WTC11 (cell line): Measurements from ENCODE around the gene EHBP1L1. TPM values are rescaled to one million over a fixed set of nuclear protein-coding genes. Genes with fewer than 3 reads are reported as not detected.

Experiments used
- CREB1 ChIP-seq: sonication (generic); formaldehyde crosslinking; IDR thresholded peaks from 2 replicates; pipeline ENCODE4 v1.8.0; 2023; ENCODE audit warnings: mild to moderate bottlenecking, missing genetic modification reagents
- E2F1 ChIP-seq: sonication (generic); formaldehyde crosslinking; IDR thresholded peaks from 2 replicates; pipeline ENCODE4 v1.8.0; 2022; ENCODE audit warnings: mild to moderate bottlenecking, missing genetic modification reagents
- ESRRA ChIP-seq: sonication (generic); formaldehyde crosslinking; IDR thresholded peaks from 2 replicates; pipeline ENCODE4 v1.8.1; 2022; ENCODE audit warnings: mild to moderate bottlenecking, missing genetic modification reagents, borderline replicate concordance
- ETV6 ChIP-seq: sonication (generic); formaldehyde crosslinking; IDR thresholded peaks from 2 replicates; pipeline ENCODE4 v1.8.1; 2022; ENCODE audit warnings: mild to moderate bottlenecking, missing genetic modification reagents
- FOXP4 ChIP-seq: sonication (generic); formaldehyde crosslinking; IDR thresholded peaks from 2 replicates; pipeline ENCODE4 v1.8.0; 2022; ENCODE audit warnings: mild to moderate bottlenecking, missing genetic modification reagents
- GABPB1 ChIP-seq: sonication (generic); formaldehyde crosslinking; IDR thresholded peaks from 2 replicates; pipeline ENCODE4 v1.8.1; 2023; ENCODE audit warnings: mild to moderate bottlenecking, missing genetic modification reagents
- GTF2I ChIP-seq: fragments of 250-450 bp; sonication (Bioruptor Pico); conservative IDR thresholded peaks from 2 replicates; pipeline ENCODE4 v1.4.0; 2021; ENCODE audit warnings: mild to moderate bottlenecking
- KAT7 ChIP-seq: sonication (generic); formaldehyde crosslinking; IDR thresholded peaks from 2 replicates; pipeline ENCODE4 v1.8.1; 2023; ENCODE audit warnings: missing genetic modification reagents, mild to moderate bottlenecking, borderline replicate concordance
- MXD4 ChIP-seq: fragments of 250-450 bp; sonication (Bioruptor Pico); IDR thresholded peaks from 2 replicates; pipeline ENCODE4 v1.8.0; 2021; ENCODE audit warnings: mild to moderate bottlenecking, moderate library complexity, borderline replicate concordance
- NFE2L1 ChIP-seq: sonication (generic); formaldehyde crosslinking; IDR thresholded peaks from 2 replicates; pipeline ENCODE4 v1.8.1; 2023; ENCODE audit warnings: missing genetic modification reagents
- NFYB ChIP-seq: sonication (generic); formaldehyde crosslinking; conservative IDR thresholded peaks from 2 replicates; pipeline ENCODE4 v1.8.0; 2022; ENCODE audit warnings: low read depth, missing genetic modification reagents
- NR1H2 ChIP-seq: sonication (generic); formaldehyde crosslinking; IDR thresholded peaks from 2 replicates; pipeline ENCODE4 v1.9.0; 2021; ENCODE audit warnings: mild to moderate bottlenecking, moderate library complexity, missing genetic modification reagents
- NR2C2 ChIP-seq: sonication (generic); formaldehyde crosslinking; IDR thresholded peaks from 2 replicates; pipeline ENCODE4 v1.8.0; 2022; ENCODE audit warnings: mild to moderate bottlenecking, missing genetic modification reagents
- NR3C1 ChIP-seq: sonication (generic); formaldehyde crosslinking; conservative IDR thresholded peaks from 2 replicates; pipeline ENCODE4 v1.8.1; 2023; ENCODE audit warnings: low read depth, mild to moderate bottlenecking, missing genetic modification reagents
- RELA ChIP-seq: sonication (generic); formaldehyde crosslinking; IDR thresholded peaks from 2 replicates; pipeline ENCODE4 v1.8.1; 2022; ENCODE audit warnings: missing genetic modification reagents, mild to moderate bottlenecking, borderline replicate concordance
- RORB ChIP-seq: fragments of 250-450 bp; sonication (Bioruptor Pico); IDR thresholded peaks from 2 replicates; pipeline ENCODE4 v1.9.0; 2021; ENCODE audit warnings: mild to moderate bottlenecking
- SMAD3 ChIP-seq: sonication (generic); formaldehyde crosslinking; IDR thresholded peaks from 2 replicates; pipeline ENCODE4 v1.8.0; 2022; ENCODE audit warnings: missing genetic modification reagents, mild to moderate bottlenecking, borderline replicate concordance
- SMAD4 ChIP-seq: sonication (generic); formaldehyde crosslinking; IDR thresholded peaks from 2 replicates; pipeline ENCODE4 v1.8.0; 2022; ENCODE audit warnings: mild to moderate bottlenecking, missing genetic modification reagents
- TCF7 ChIP-seq: sonication (generic); formaldehyde crosslinking; IDR thresholded peaks from 2 replicates; pipeline ENCODE4 v1.8.0; 2022; ENCODE audit warnings: mild to moderate bottlenecking, low read depth, missing genetic modification reagents, moderate library complexity
- ZNF232 ChIP-seq: sonication (generic); formaldehyde crosslinking; IDR thresholded peaks from 2 replicates; pipeline ENCODE4 v1.8.0; 2022; ENCODE audit warnings: mild to moderate bottlenecking, missing genetic modification reagents
- ZNF263 ChIP-seq: sonication (generic); formaldehyde crosslinking; IDR thresholded peaks from 2 replicates; pipeline ENCODE4 v1.8.1; 2022; ENCODE audit warnings: low read depth, mild to moderate bottlenecking, moderate library complexity, missing genetic modification reagents
- ZNF281 ChIP-seq: sonication (generic); formaldehyde crosslinking; IDR thresholded peaks from 2 replicates; pipeline ENCODE4 v1.8.0; 2023; ENCODE audit warnings: mild to moderate bottlenecking, missing genetic modification reagents
- ZNF317 ChIP-seq: sonication (generic); formaldehyde crosslinking; IDR thresholded peaks from 2 replicates; pipeline ENCODE4 v1.8.1; 2023; ENCODE audit warnings: low read depth, mild to moderate bottlenecking, moderate library complexity, missing genetic modification reagents, borderline replicate concordance
- ZNF396 ChIP-seq: fragments of 250-450 bp; sonication (Bioruptor Pico); IDR thresholded peaks from 2 replicates; pipeline ENCODE4 v1.8.0; 2021; ENCODE audit warnings: mild to moderate bottlenecking, moderate library complexity, borderline replicate concordance
- ZNF423 ChIP-seq: fragments of 250-450 bp; sonication (Bioruptor Pico); IDR thresholded peaks from 2 replicates; pipeline ENCODE4 v2.1.2; 2022; ENCODE audit warnings: mild to moderate bottlenecking, moderate library complexity
- ZNF671 ChIP-seq: fragments of 250-450 bp; sonication (Bioruptor Pico); IDR thresholded peaks from 2 replicates; pipeline ENCODE4 v1.8.0; 2021; ENCODE audit warnings: mild to moderate bottlenecking
- total RNA-seq: library from RNA; stranded (reverse); gene quantifications from 3 replicates; pipeline ENCODE4 v1.2.3, GENCODE V29; 2021
- TF ChIP-seq, protein P1 (sequence below): sonication (generic); formaldehyde crosslinking; IDR thresholded peaks from 2 replicates; pipeline ENCODE4 v1.8.1; 2023; ENCODE audit warnings: mild to moderate bottlenecking, missing genetic modification reagents
- TF ChIP-seq, protein P2 (sequence below): sonication (generic); formaldehyde crosslinking; IDR thresholded peaks from 2 replicates; pipeline ENCODE4 v1.8.1; 2022; ENCODE audit warnings: low read depth, missing genetic modification reagents, borderline replicate concordance
- TF ChIP-seq, protein P3 (sequence below): fragments of 250-450 bp; sonication (Bioruptor Pico); IDR thresholded peaks from 2 replicates; pipeline ENCODE4 v1.9.0; 2021; ENCODE audit warnings: mild to moderate bottlenecking

Gene EHBP1L1
- total RNA-seq, 1 experiment from 2014 or later: 11.8 TPM

GRCh38 chr11:65539744-65540289 is 36.0 kb upstream of the EHBP1L1 start (continued):
- TF ChIP-seq, protein P1, sequence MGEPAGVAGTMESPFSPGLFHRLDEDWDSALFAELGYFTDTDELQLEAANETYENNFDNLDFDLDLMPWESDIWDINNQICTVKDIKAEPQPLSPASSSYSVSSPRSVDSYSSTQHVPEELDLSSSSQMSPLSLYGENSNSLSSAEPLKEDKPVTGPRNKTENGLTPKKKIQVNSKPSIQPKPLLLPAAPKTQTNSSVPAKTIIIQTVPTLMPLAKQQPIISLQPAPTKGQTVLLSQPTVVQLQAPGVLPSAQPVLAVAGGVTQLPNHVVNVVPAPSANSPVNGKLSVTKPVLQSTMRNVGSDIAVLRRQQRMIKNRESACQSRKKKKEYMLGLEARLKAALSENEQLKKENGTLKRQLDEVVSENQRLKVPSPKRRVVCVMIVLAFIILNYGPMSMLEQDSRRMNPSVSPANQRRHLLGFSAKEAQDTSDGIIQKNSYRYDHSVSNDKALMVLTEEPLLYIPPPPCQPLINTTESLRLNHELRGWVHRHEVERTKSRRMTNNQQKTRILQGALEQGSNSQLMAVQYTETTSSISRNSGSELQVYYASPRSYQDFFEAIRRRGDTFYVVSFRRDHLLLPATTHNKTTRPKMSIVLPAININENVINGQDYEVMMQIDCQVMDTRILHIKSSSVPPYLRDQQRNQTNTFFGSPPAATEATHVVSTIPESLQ (CRISPR knock-in tag): no peak
- TF ChIP-seq, protein P2, sequence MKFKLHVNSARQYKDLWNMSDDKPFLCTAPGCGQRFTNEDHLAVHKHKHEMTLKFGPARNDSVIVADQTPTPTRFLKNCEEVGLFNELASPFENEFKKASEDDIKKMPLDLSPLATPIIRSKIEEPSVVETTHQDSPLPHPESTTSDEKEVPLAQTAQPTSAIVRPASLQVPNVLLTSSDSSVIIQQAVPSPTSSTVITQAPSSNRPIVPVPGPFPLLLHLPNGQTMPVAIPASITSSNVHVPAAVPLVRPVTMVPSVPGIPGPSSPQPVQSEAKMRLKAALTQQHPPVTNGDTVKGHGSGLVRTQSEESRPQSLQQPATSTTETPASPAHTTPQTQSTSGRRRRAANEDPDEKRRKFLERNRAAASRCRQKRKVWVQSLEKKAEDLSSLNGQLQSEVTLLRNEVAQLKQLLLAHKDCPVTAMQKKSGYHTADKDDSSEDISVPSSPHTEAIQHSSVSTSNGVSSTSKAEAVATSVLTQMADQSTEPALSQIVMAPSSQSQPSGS (CRISPR knock-in tag): no peak
- TF ChIP-seq TCF7 (CRISPR knock-in tag) (0 out of 2 replicates have a peak, but pooled peaks have one; percentile 7), E2F1 (CRISPR knock-in tag) (no peak), SMAD4 (CRISPR knock-in tag) (0 out of 2 replicates have a peak, but pooled peaks have one; percentile 68), ZNF263 (0 out of 2 replicates have a peak, but pooled peaks have one; percentile 62), RORB (CRISPR knock-in tag) (no peak), NFE2L1 (peak; percentile 66; the same call in 1 of the 2 replicates), GTF2I (no peak), SMAD3 (CRISPR knock-in tag) (peak; percentile 81; the same call in 1 of the 2 replicates), KAT7 (CRISPR knock-in tag) (no peak), ESRRA (CRISPR knock-in tag) (no peak), NFYB (CRISPR knock-in tag) (no peak), ZNF317 (CRISPR knock-in tag) (peak; percentile 73), ZNF232 (peak; percentile 91), ZNF281 (no peak), GABPB1 (CRISPR knock-in tag) (no peak), RELA (peak; percentile 90; the same call in 1 of the 2 replicates), NR3C1 (CRISPR knock-in tag) (no peak), FOXP4 (CRISPR knock-in tag) (peak; percentile 96), CREB1 (CRISPR knock-in tag) (peak; percentile 59; the same call in 1 of the 2 replicates), ZNF423 (CRISPR knock-in tag) (peak; percentile 64), MXD4 (CRISPR knock-in tag) (no peak), NR2C2 (CRISPR knock-in tag) (peak; percentile 53; the same call in 1 of the 2 replicates), ZNF396 (no peak), ZNF671 (CRISPR knock-in tag) (no peak), NR1H2 (CRISPR knock-in tag) (no peak), ETV6 (CRISPR knock-in tag) (no peak; the same call in 1 of the 2 replicates)
- TF ChIP-seq, protein P3, sequence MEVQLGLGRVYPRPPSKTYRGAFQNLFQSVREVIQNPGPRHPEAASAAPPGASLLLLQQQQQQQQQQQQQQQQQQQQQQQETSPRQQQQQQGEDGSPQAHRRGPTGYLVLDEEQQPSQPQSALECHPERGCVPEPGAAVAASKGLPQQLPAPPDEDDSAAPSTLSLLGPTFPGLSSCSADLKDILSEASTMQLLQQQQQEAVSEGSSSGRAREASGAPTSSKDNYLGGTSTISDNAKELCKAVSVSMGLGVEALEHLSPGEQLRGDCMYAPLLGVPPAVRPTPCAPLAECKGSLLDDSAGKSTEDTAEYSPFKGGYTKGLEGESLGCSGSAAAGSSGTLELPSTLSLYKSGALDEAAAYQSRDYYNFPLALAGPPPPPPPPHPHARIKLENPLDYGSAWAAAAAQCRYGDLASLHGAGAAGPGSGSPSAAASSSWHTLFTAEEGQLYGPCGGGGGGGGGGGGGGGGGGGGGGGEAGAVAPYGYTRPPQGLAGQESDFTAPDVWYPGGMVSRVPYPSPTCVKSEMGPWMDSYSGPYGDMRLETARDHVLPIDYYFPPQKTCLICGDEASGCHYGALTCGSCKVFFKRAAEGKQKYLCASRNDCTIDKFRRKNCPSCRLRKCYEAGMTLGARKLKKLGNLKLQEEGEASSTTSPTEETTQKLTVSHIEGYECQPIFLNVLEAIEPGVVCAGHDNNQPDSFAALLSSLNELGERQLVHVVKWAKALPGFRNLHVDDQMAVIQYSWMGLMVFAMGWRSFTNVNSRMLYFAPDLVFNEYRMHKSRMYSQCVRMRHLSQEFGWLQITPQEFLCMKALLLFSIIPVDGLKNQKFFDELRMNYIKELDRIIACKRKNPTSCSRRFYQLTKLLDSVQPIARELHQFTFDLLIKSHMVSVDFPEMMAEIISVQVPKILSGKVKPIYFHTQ (CRISPR knock-in tag): no peak
